GM23338 (cell line): ENCODE data around the gene PIGB.

Experiments used
- CREB1 ChIP-seq: fragments of 250-450 bp; sonication (Bioruptor Pico); IDR thresholded peaks from 2 replicates; pipeline ENCODE4 v1.5.0; 2020; ENCODE audit warnings: low read depth, mild to moderate bottlenecking, moderate library complexity
- CTCF ChIP-seq, 2 experiments: fragments of 200-600 bp in 1 of 2; sonication (generic) in 1 of 2; conservative IDR thresholded peaks; 2 replicates each; pipeline versions ENCODE4 v1.5.1 to v1.6.1; 2016 to 2017; ENCODE audit warnings: antibody characterized with exemption in 2 of 2, low read depth in 2 of 2, mild to moderate bottlenecking in 2 of 2, moderate library complexity in 1 of 2
- ETS1 ChIP-seq: IDR thresholded peaks from 2 replicates; pipeline ENCODE4 v1.6.1; 2016; ENCODE audit warnings: antibody characterized with exemption
- EZH2 ChIP-seq: fragments of 200-600 bp; sonication (generic); IDR thresholded peaks from one replicate; pipeline ENCODE4 v1.8.0; 2017; ENCODE audit warnings: antibody characterized with exemption, mild to moderate bottlenecking, low read depth; ENCODE audit not compliant: unreplicated experiment
- EZH2phosphoT487 ChIP-seq: fragments of 200-600 bp; sonication (generic); IDR thresholded peaks from one replicate; pipeline ENCODE4 v1.8.1; 2018; ENCODE audit warnings: antibody characterized with exemption; ENCODE audit not compliant: unreplicated experiment
- JUNB ChIP-seq: IDR thresholded peaks from one replicate; pipeline ENCODE4 v1.6.1; 2016; ENCODE audit warnings: antibody characterized with exemption; ENCODE audit not compliant: unreplicated experiment
- NANOG ChIP-seq: IDR thresholded peaks from 2 replicates; pipeline ENCODE4 v1.6.1; 2016; ENCODE audit warnings: antibody characterized with exemption, borderline replicate concordance
- POLR2AphosphoS5 ChIP-seq: IDR thresholded peaks from 2 replicates; pipeline ENCODE4 v1.6.1; 2016; ENCODE audit warnings: antibody characterized with exemption, low read depth
- REST ChIP-seq: IDR thresholded peaks from one replicate; pipeline ENCODE4 v1.6.1; 2018; ENCODE audit warnings: antibody characterized with exemption; ENCODE audit not compliant: unreplicated experiment
- STAT1 ChIP-seq: IDR thresholded peaks from one replicate; pipeline ENCODE4 v1.6.1; 2016; ENCODE audit warnings: antibody characterized with exemption; ENCODE audit not compliant: unreplicated experiment
- ZNF114 ChIP-seq: fragments of 250-450 bp; sonication (Bioruptor Pico); IDR thresholded peaks from 2 replicates; pipeline ENCODE4 v1.5.0; 2020; ENCODE audit warnings: mild to moderate bottlenecking, moderate library complexity
- ZNF462 ChIP-seq: fragments of 250-450 bp; sonication (Bioruptor Pico); IDR thresholded peaks from 2 replicates; pipeline ENCODE4 v1.5.0; 2020; ENCODE audit warnings: mild to moderate bottlenecking, moderate library complexity

- TF ChIP-seq CTCF (conservative IDR thresholded peaks at IDR 0.05; ENCODE audit: low read depth in 2 of 2) (no peak), EZH2 (no peak), EZH2phosphoT487 (no peak), CREB1 (CRISPR knock-in tag) (no peak), ZNF462 (CRISPR knock-in tag) (no peak), STAT1 (no peak), POLR2AphosphoS5 (no peak), JUNB (no peak), REST (no peak), NANOG (no peak), ETS1 (no peak), ZNF114 (no peak)
Measured at GRCh38 chr15:55358471-55358870, 39.4 kb downstream of the PIGB start.
